ENCODE measurements around the gene LIFR.

DNA sequence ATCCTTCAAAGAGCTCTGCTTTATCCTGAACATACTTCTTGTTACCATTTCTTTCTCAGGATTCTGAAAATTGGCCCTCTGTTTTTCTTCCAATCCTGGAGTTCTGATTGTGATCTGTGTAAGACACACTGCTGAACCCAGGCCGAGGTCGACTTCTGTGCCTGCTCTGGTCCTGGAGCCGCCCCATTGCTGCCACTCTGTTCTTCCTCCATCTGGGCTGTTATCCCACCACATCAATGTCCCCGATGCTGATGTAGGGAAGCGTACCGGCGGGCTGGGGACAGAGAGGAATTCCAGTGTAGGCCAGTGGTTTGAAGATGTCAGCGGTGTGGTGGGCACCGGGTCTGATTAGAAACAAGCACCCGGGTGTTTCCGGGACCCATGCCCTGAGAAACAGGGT is 102.5 kb downstream of the LIFR start:
- TF ChIP-seq, protein P1, sequence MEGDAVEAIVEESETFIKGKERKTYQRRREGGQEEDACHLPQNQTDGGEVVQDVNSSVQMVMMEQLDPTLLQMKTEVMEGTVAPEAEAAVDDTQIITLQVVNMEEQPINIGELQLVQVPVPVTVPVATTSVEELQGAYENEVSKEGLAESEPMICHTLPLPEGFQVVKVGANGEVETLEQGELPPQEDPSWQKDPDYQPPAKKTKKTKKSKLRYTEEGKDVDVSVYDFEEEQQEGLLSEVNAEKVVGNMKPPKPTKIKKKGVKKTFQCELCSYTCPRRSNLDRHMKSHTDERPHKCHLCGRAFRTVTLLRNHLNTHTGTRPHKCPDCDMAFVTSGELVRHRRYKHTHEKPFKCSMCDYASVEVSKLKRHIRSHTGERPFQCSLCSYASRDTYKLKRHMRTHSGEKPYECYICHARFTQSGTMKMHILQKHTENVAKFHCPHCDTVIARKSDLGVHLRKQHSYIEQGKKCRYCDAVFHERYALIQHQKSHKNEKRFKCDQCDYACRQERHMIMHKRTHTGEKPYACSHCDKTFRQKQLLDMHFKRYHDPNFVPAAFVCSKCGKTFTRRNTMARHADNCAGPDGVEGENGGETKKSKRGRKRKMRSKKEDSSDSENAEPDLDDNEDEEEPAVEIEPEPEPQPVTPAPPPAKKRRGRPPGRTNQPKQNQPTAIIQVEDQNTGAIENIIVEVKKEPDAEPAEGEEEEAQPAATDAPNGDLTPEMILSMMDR (conservative IDR thresholded peaks at IDR 0.05; ENCODE audit: low read depth, low read length): no peak
- TF ChIP-seq CEBPB (IDR thresholded peaks at IDR 0.05; ENCODE audit: low read depth, low read length): no peak
- TF ChIP-seq, protein P2, sequence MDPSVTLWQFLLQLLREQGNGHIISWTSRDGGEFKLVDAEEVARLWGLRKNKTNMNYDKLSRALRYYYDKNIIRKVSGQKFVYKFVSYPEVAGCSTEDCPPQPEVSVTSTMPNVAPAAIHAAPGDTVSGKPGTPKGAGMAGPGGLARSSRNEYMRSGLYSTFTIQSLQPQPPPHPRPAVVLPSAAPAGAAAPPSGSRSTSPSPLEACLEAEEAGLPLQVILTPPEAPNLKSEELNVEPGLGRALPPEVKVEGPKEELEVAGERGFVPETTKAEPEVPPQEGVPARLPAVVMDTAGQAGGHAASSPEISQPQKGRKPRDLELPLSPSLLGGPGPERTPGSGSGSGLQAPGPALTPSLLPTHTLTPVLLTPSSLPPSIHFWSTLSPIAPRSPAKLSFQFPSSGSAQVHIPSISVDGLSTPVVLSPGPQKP (IDR thresholded peaks at IDR 0.05; ENCODE audit: borderline replicate concordance, low read depth, low read length): no peak
- TF ChIP-seq NFE2L2 (IDR thresholded peaks at IDR 0.05; ENCODE audit: low read depth, low read length): no peak
- TF ChIP-seq RFX5 (IDR thresholded peaks at IDR 0.05; ENCODE audit: low read depth, low read length): no peak
- no peak for TF ChIP-seq POLR2A (IDR thresholded peaks at IDR 0.05; ENCODE audit: low read depth, low read length)
- no peak for TF ChIP-seq BHLHE40 (IDR thresholded peaks at IDR 0.05; ENCODE audit: low read depth, low read length)
- no peak for TF ChIP-seq RAD21 (IDR thresholded peaks at IDR 0.05; ENCODE audit: low read length)
- TF ChIP-seq FOS (IDR thresholded peaks at IDR 0.05; ENCODE audit: low read depth, low read length): no peak
- no peak for TF ChIP-seq MXI1 (IDR thresholded peaks at IDR 0.05; ENCODE audit: borderline replicate concordance, low read depth, low read length)
- TF ChIP-seq, protein P3, sequence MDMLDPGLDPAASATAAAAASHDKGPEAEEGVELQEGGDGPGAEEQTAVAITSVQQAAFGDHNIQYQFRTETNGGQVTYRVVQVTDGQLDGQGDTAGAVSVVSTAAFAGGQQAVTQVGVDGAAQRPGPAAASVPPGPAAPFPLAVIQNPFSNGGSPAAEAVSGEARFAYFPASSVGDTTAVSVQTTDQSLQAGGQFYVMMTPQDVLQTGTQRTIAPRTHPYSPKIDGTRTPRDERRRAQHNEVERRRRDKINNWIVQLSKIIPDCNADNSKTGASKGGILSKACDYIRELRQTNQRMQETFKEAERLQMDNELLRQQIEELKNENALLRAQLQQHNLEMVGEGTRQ (IDR thresholded peaks at IDR 0.05; ENCODE audit: low read depth, low read length): no peak
- TF ChIP-seq MAZ (IDR thresholded peaks at IDR 0.05; ENCODE audit: borderline replicate concordance, low read depth, low read length): no peak
- no peak for TF ChIP-seq RCOR1 (IDR thresholded peaks at IDR 0.05; ENCODE audit: insufficient replicate concordance, low read length)
